HG03342 (cell line): ENCODE results near the gene CMTM6.
"Not testable (repeated sequence)": the region's sequence is repeated elsewhere in the genome, so short reads cannot be mapped to it uniquely, and the experiment has no call there.

Source experiments
- ATAC-seq: cut with Tn5 transposase; IDR thresholded peaks from one replicate; pipeline ENCODE4 v1.9.1; 2021; ENCODE audit warnings: mild to moderate bottlenecking, moderate library complexity; ENCODE audit not compliant: unreplicated experiment

The CMTM6 gene, protein sequence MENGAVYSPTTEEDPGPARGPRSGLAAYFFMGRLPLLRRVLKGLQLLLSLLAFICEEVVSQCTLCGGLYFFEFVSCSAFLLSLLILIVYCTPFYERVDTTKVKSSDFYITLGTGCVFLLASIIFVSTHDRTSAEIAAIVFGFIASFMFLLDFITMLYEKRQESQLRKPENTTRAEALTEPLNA

GRCh38 chr3:32502118-32502945, at the start of gene CMTM6:
Gene CMTM6, minus strand, starts transcription at chr3:32502852. Its CDS starts 107 bp downstream, at chr3:32502745.
- ATAC-seq, result peak; percentile 73

DNA sequence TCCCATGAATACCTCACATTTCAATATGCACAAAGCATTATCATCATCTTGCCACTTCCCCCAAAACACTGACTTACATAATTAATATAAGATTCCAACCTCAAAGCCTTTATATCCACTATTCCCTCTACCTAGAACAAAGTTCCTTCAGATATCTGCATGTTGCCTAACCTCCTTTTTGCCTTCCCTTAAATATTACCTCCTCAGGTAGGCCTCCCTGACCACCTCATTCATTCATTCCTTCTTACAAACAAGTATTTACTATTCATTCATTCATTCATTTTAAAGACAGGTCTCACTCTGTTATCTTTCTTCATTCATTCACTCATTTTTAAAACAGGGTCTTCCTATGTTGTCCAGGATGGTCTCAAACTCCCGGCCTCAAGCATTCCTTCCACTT, 49.4 kb upstream of the CMTM6 start:
- no peak for ATAC-seq

- ATAC-seq, result no peak
Observed at GRCh38 chr3:32551496-32551895, 48.8 kb upstream of the CMTM6 start.

DNA sequence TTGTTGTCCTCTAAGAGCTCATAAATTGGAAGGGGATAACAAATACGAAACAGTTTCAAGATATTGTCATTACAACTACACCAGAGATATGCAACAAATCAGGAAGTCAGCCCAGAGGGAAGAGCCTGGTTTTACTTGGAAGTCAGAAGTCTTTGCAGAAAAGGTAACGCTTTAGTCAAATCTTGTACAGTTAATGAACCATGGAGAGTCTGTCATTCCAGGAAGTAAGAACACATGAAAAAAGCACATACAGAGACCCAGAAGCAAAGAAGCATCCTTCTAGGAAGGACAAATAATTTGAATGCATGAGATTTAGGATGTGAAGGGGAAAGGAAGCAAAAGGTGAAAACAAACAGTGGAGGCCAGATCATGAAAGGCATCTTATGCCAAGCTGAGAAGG, 48.4 kb upstream of the CMTM6 start:
- ATAC-seq, result no peak

DNA sequence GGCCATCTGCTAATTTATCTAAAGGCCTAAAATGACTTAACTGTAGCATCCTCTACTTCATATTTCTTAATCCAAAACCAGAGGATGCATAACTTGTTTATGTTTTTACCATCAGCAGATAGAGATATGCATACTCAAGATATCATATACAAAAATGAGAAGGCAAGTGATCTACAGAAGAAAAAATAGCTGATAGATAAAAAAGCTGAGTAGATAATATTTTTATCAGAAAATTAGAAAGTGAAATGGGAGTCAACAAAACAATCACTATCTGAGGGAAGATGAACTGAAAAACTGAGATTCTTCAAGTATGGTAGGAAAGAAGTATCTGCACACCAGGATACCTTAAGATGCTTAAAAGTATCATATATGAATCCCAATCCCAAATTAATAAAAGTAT, 42.7 kb upstream of the CMTM6 start:
- ATAC-seq, result no peak

DNA sequence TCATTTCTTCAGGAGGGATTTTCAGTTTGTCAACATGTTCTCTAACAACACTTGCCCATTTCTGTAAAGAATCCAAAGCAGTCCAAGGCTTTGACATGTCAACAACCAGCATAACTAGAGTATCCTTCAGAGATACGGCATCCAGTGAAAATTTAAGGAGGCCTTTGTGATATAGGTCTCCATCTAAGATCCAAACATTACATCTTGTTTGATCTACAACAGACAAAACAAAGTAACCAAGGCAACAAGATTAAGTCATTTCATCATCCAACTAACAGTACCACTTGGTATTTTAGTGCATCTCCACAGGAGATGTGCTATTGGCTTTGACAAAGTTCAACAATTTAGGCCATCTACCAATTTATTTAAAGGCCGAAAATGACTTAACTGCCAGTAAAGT, 42.2 kb upstream of the CMTM6 start:
- ATAC-seq, result no peak

- no peak for ATAC-seq
Observed at GRCh38 chr3:32542807-32543206, 40.2 kb upstream of the CMTM6 start.

DNA sequence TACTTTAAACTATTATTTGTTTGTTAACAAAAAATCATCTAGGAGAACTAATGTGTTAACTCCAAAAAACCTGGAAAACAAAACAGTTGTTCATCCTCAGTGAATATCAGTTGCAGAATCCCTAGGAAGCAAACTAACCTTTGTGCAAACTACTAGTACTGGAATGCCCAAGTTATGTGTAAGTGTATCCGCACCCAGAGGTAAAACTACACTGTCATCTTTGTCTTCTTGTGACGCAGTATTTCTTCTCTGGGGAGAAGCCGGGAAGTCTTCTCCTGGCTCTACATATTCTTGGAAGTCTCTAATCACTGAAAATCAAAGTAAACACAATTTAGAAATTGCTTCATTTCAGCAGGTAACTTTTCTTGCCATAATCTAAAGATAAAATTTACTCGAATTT, 38.2 kb upstream of the CMTM6 start:
- ATAC-seq, result no peak

- ATAC-seq, result no peak
Observed at GRCh38 chr3:32532434-32532833, 29.8 kb upstream of the CMTM6 start.

DNA sequence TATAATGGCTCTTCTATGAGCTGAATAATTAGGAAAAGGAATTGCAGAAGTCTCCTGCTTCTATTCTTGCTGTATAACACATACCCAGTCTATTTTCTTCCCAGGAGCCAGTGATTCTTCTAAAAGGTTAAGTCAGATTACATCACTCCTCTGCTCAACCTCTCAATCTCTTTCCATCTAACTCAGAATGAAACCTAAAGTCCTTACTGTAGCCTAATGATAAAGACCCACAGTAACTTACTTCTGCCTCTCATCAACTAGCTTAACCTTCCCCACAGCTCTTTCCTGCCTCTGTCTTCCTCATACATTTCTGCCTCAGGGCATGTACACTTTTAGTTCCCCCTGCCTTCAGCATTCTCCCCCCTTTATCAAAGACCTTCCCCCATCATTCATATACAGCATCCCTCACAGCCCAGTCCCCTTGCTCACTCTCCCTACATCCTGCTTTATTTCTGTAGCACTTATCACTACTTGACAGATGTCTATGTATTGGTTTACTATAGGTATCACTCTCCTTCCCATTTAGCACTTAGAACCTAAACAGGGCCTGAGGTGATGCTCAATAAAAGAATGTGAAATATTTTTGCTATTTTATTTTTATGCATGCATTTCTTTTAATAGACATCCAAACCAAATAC, 28.5 kb upstream of the CMTM6 start:
- no peak for ATAC-seq

GRCh38 chr3:32525720-32526119, 23.1 kb upstream of the CMTM6 start:
- ATAC-seq, result no peak

DNA sequence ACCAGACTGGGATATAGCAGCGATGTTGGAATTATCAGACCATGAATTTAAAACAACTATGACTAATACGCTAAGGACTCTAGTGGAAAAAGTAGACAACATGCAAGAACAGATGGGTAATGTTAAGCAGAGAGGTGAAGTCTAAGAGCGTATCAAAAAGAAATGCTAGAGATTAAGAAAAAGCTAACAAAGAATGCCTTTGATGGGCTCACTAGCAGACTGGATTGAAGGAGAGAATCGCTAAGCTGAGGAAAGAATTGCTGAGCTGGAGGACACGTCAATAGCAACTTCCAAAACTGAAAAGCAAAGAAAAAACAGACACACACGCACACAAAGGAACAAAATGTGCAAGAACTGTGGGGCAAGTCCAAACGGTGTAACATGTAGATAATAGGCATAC, 20.0 kb upstream of the CMTM6 start:
- no peak for ATAC-seq

GRCh38 chr3:32518921-32519320, 16.3 kb upstream of the CMTM6 start:
- ATAC-seq, result not testable (repeated sequence)

GRCh38 chr3:32516751-32517150, 14.1 kb upstream of the CMTM6 start:
- peak; percentile 27 for ATAC-seq

GRCh38 chr3:32511005-32511404, 8.4 kb upstream of the CMTM6 start:
- ATAC-seq, result no peak

DNA sequence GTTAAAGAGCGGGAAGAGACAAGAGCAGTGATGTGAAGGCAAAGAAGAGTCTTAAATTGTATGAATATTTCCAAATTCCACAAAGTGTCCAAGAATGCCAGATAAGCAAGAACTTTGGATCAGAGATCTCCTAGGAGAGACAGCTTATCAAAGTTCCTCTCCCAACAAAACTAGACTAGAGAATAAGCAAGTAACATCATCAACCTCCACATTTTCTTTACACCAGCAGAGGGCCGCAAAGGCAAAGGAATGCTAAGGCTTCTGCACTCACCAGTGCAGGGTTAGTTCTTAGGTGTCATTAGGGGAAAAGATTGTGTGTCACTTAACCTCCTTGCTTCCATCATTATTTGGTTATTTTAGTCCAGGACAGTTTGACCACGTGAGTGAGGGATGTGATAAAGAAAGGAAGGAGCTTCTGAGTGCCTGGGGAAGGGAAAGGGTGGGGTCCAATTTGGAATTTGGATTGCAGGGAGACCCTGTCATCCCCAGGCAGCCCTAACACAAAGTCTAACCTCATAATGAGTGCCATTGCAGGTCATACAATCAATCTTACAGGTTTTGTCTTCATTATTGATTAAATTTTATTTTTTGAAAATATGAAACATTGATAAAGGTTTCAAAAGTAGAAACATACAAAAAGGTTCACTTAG, 7.5 kb upstream of the CMTM6 start:
- ATAC-seq, result peak; percentile 91

- ATAC-seq, result no peak
Observed at GRCh38 chr3:32508711-32509110, 6.1 kb upstream of the CMTM6 start.

- no peak for ATAC-seq
Observed at GRCh38 chr3:32506466-32506865, 3.8 kb upstream of the CMTM6 start.

- no peak for ATAC-seq
Observed at GRCh38 chr3:32502946-32503286, 264 bp upstream of the CMTM6 start.

GRCh38 chr3:32501783-32502117, 902 bp downstream of the CMTM6 start:
- no peak for ATAC-seq

DNA sequence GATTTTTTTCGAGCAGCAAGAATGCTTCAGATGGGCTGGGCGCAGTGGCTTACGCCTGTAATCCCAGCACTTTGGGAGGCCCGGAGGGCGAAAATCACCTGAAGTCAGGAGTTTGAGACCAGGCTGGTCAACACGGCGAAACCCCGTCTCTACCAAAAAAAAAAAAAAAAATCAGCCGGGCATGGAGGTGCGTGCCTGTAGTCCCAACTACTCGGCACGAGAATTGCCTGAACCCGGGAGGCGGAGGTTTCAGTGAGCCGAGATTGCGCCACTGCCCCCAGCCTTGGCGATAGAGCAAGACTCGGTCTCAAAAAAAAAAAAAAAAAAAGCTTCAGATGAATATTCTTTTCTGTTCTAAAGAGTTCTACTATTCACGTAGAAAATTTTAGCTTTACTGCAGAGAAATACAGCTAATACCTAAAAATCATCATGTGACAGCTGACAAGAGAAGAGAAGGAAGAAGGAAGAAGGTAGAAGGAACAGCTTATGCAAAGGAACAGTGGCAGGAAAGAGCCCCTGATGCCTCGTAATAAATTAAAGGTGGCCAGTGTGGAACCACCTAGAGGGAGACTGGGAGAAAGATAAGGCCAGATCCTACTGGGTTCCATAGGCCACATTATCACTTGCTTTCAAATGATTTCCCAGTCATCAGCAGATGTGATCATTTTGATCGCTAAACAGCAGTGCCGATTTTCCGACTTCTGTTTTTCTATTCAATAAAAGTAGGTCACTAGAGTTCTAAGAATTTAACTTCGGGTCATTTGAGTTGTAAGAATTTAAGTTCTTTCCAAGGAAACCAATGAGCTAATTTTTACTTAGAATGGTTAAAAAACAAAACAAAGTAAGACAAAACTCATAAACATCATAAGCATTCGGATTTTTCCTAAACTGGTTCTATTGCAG, 1.5 kb downstream of the CMTM6 start:
- ATAC-seq, result no peak
